Endothelial cell (in vitro differentiated cells): ENCODE data around the gene CIDEB. TPM values are rescaled to one million over a fixed set of nuclear protein-coding genes. Genes with fewer than 3 reads are reported as not detected.
A peak's percentile ranks its signal among the peaks of the same experiment; 100 is the strongest.

ENCODE experiments used
- DNase-seq: peaks from one replicate; pipeline ENCODE4 v3.0.0; 2021; ENCODE audit warnings: low spot score
- H3K27ac Mint-ChIP-seq: one replicate; pipeline ENCODE4 v1.8.0; 2021; ENCODE audit warnings: mixed read lengths, inconsistent platforms; ENCODE audit not compliant: unreplicated experiment
- H3K27me3 Mint-ChIP-seq: one replicate; pipeline ENCODE4 v1.8.0; 2021; ENCODE audit warnings: mild to moderate bottlenecking, moderate library complexity, mixed read lengths, inconsistent platforms; ENCODE audit not compliant: unreplicated experiment
- H3K36me3 Mint-ChIP-seq: one replicate; pipeline ENCODE4 v1.8.0; 2021; ENCODE audit warnings: mild to moderate bottlenecking, low read depth, mixed read lengths, inconsistent platforms; ENCODE audit not compliant: unreplicated experiment
- H3K4me1 Mint-ChIP-seq: one replicate; pipeline ENCODE4 v1.8.0; 2021; ENCODE audit warnings: mild to moderate bottlenecking, mixed read lengths, inconsistent platforms; ENCODE audit not compliant: unreplicated experiment
- H3K4me3 Mint-ChIP-seq: one replicate; pipeline ENCODE4 v1.8.0; 2021; ENCODE audit warnings: mild to moderate bottlenecking, mixed read lengths, inconsistent platforms; ENCODE audit not compliant: unreplicated experiment
- H3K9me3 Mint-ChIP-seq: one replicate; pipeline ENCODE4 v1.8.0; 2021; ENCODE audit warnings: mixed read lengths, inconsistent platforms; ENCODE audit not compliant: unreplicated experiment
- total RNA-seq: library from RNA; stranded (reverse); fragmentation: NEBNext Ultra II Directional; extraction: Animal tissue kit (Norgen Biotek cat#: 25700); gene quantifications from one replicate; pipeline ENCODE4 v1.2.1, GENCODE V29; 2021; ENCODE audit not compliant: unreplicated experiment
- TF ChIP-seq, protein P1 (sequence below): fragments of 200-600 bp; sonication (generic); IDR thresholded peaks from one replicate; pipeline ENCODE4 v1.5.0; 2021; ENCODE audit warnings: antibody characterized with exemption; ENCODE audit not compliant: unreplicated experiment

CIDEB gene
- total RNA-seq, 1 donor from 2014 or later, result 0.82 TPM

DNA sequence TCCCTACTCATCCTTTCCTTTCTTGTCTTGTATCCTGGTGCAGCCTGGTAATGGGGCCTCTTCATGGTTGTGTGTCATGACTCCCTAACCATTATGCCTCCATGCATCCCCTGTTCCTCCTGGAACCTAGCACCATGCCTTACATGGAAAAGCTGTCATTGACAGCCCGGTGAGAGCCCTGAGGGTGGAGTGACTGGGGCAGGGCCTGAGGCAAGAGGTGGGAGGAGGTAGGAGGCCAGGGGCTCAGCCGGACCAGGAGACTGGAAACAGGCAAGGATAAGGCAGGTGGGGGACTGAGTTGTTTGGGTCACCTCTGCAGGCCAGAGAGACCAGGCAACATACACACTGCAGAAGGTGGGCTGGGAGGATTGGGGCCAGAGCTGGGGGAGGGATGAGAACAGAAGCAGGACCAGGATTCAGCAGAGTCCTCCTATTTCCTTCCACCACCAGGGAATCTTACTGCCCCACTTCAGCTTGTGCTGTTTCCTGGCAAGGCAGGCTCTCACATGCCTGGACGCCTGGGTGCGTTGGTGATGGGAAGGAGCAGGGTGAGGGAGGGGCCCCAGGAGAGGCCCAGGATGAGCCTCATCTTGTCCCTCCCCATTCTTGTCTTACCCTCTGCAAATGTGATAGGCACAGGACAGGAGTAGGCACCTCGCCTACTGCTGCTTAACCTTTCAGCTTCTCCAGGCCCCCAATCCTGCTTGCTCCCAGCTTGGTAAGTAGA, 1.9 kb upstream of the CIDEB start, which contains the start of gene LTB4R2:
Gene LTB4R2 (plus strand): TSS at position 603 of the 727 bp plus-strand sequence. CDS start 525 bp downstream, outside the sequence.
- peak within 1 kb of the TSS; percentile 81 for H3K4me3 Mint-ChIP-seq
- peaks cover 16% of the 10 kb centered on the region for H3K27me3 Mint-ChIP-seq
- peak within 1 kb of the TSS; percentile 74 for H3K27ac Mint-ChIP-seq
- DNase-seq, result no peak
- TF ChIP-seq, protein P1, sequence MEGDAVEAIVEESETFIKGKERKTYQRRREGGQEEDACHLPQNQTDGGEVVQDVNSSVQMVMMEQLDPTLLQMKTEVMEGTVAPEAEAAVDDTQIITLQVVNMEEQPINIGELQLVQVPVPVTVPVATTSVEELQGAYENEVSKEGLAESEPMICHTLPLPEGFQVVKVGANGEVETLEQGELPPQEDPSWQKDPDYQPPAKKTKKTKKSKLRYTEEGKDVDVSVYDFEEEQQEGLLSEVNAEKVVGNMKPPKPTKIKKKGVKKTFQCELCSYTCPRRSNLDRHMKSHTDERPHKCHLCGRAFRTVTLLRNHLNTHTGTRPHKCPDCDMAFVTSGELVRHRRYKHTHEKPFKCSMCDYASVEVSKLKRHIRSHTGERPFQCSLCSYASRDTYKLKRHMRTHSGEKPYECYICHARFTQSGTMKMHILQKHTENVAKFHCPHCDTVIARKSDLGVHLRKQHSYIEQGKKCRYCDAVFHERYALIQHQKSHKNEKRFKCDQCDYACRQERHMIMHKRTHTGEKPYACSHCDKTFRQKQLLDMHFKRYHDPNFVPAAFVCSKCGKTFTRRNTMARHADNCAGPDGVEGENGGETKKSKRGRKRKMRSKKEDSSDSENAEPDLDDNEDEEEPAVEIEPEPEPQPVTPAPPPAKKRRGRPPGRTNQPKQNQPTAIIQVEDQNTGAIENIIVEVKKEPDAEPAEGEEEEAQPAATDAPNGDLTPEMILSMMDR, result no peak
- no peaks in the 10 kb centered on the region for H3K9me3 Mint-ChIP-seq
- H3K36me3 Mint-ChIP-seq, result peaks cover 34% of the 10 kb centered on the region
- peaks cover 59% of the 10 kb centered on the region for H3K4me1 Mint-ChIP-seq

DNA sequence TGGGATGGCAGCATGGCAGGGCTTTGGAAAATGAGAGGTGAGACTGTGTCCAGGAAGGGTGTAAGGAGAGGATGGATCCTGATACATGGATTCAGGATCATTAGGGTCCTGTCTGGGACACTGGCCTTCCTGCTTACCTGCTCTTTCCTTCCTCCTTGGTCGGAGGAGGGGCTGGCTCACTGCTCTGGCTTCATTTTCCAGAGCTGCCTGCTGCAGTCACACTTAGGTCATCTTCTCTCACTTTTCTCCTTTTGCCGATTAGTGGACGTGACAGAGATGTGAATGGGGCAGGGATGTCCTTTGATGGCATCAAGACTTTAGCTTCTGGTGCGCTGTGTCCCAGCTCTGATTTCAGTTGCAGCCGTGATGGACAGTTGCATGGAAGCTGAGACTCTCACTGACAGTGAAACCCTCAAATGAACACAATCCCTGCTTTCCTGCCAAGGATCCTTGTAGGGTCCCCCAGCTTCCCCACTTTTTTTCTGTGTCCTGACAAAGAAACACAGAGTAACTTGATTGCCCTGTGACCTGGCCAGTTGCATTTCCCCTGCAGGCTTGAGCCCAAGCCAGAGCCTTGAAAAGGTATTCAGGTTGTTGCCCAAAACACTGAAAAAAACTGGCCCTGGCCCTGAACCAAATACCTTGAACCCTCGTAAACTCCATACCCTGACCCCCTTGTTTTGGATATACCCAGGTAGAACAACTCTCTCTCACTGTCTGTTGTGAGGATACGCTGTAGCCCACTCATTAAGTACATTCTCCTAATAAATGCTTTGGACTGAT, 756 bp upstream of the CIDEB start:
- Mint-ChIP-seq H3K4me3 (peak overlapping the region; percentile 63), H3K27ac (no peak overlapping the region), H3K4me1 (peaks cover 47% of the 10 kb centered on the region), H3K27me3 (peaks cover 11% of the 10 kb centered on the region), H3K36me3 (peaks cover 38% of the 10 kb centered on the region), H3K9me3 (no peaks in the 10 kb centered on the region)
- TF ChIP-seq, protein P1, result no peak
- DNase-seq, result no peak

DNA sequence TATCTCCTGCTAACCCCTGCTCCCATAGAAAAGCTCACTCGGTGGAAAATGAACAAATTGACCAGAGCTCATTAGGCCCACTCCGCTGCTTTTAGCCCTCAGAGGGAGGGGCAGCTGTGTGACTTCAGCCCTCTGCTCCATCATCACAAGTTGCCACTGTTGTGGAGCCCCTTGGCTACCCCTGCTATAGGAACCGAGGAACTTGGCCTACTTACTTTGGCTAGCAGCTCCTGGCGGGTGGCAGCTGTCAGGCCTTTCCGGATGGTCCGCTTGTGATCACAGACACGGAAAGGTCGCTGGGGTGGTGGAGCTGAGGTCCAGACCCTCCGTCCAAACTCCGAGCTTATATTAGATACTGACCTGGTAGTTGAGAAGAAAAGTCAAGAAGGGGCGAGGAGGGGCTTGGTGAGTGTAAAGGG, 612 bp downstream of the CIDEB start:
- H3K4me3 Mint-ChIP-seq, result no peak overlapping the region
- no peak overlapping the region for H3K27ac Mint-ChIP-seq
- TF ChIP-seq, protein P1, result no peak
- no peaks in the 10 kb centered on the region for H3K9me3 Mint-ChIP-seq
- no peak for DNase-seq
- H3K36me3 Mint-ChIP-seq, result peaks cover 46% of the 10 kb centered on the region
- H3K4me1 Mint-ChIP-seq, result peaks cover 34% of the 10 kb centered on the region
- peaks cover 11% of the 10 kb centered on the region for H3K27me3 Mint-ChIP-seq

DNA sequence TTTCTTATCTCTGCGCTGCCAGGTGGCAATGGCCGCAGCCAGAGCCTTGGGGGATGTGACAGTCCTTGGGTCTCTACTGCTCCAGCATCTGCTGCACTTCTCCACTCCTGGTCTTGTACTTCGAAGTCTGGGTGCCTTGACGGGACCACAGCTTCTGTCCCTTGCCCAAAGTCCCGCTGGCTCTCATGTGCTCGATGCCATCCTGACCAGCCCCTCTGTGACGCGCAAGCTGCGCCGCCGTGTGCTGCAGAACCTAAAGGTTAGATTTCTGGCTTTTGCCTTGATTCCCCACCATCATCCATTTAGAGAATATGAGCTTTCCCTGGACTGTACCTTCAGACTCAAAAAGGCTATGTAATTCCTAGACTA, 3.8 kb downstream of the CIDEB start:
- H3K27me3 Mint-ChIP-seq, result peaks cover 14% of the 10 kb centered on the region
- peaks cover 40% of the 10 kb centered on the region for H3K36me3 Mint-ChIP-seq
- peaks cover 28% of the 10 kb centered on the region for H3K4me1 Mint-ChIP-seq
- H3K9me3 Mint-ChIP-seq, result no peaks in the 10 kb centered on the region
- peak overlapping the region; percentile 62 for H3K4me3 Mint-ChIP-seq
- no peak for DNase-seq
- no peak overlapping the region for H3K27ac Mint-ChIP-seq
- TF ChIP-seq, protein P1, result no peak
